Endothelial cell of umbilical vein (primary cell): ENCODE measurements around the gene ATAD1.

ENCODE experiments used
- CTCF ChIP-seq, 2 donors: IDR thresholded peaks; 1 replicate in 1 of 2; 2 replicates in 1 of 2; pipeline ENCODE4 v1.5.1; 2011; ENCODE audit warnings: low read length in 2 of 2, mild to moderate bottlenecking in 2 of 2, moderate library complexity in 2 of 2, control low read depth in 1 of 2, inconsistent platforms in 1 of 2, low read depth in 1 of 2; ENCODE audit not compliant: insufficient read depth in 1 of 2; ENCODE audit errors: extremely low read depth in 1 of 2
- POLR2A ChIP-seq: IDR thresholded peaks from 2 replicates; pipeline ENCODE4 v1.6.1; 2012; ENCODE audit warnings: low read depth, mild to moderate bottlenecking, control low read depth, low read length
- POLR2AphosphoS5 ChIP-seq: IDR thresholded peaks from 2 replicates; pipeline ENCODE4 v1.6.1; 2012; ENCODE audit warnings: low read depth, mild to moderate bottlenecking, control low read depth, low read length, moderate library complexity; ENCODE audit not compliant: insufficient read depth

DNA sequence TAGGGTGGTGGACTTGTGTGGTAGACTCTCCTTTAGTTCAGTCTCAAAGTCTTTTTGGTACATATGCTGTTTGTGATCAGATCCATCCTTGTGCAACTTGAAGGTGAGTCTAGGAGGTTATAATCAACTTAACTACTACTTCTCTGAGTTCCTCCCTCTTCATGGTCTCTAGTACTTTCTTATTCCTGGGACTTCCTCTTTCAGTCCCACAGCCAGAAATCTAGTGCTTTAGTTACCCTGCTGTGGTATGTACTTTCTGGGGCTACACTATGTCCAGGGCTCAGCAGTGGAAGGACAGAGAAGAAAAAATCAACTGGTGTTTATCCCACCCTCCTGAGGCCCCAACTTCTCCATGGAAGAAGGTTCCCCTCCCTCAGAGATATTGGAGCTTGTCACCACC, 19.4 kb upstream of the ATAD1 start:
- TF ChIP-seq POLR2A: no peak
- TF ChIP-seq CTCF (IDR thresholded peaks at IDR 0.05; ENCODE audit: extremely low read depth in 1 of 2, insufficient read depth in 1 of 2, low read depth in 1 of 2, low read length in 2 of 2): no peak
- no peak for TF ChIP-seq POLR2AphosphoS5
